T-cell (primary cell): ENCODE results near the gene AHSG. TPM values are rescaled to one million over a fixed set of nuclear protein-coding genes. Genes with fewer than 3 reads are reported as not detected.

Experiments used
- ATAC-seq, 4 experiments: fragments of 200-7000 bp in 3 of 4; fragments of 150-1000 bp in 1 of 4; cut with Tn5 transposase; replicated peaks in 1 of 4; 1 replicate in 3 of 4; 2 replicates in 1 of 4; pipeline ENCODE4 v1.10.0; 2021; ENCODE audit warnings: moderate library complexity in 3 of 4, mild to moderate bottlenecking in 2 of 4, moderate number of reproducible peaks in 1 of 4
- CTCF ChIA-PET, 2 donors: fragments of 300-600 bp; sonication (Branson Sonifier 250); formaldehyde crosslinking; loops; one replicate each; lab custom pipeline; 2022; ENCODE audit warnings: antibody characterized with exemption in 2 of 2; lab: Charles Lee
- POLR2A ChIA-PET, 2 donors: fragments of 300-600 bp; sonication (Branson Sonifier 250); formaldehyde crosslinking; loops; one replicate each; lab custom pipeline; 2022; ENCODE audit warnings: antibody characterized with exemption in 2 of 2; lab: Charles Lee
- DNase-seq, 35 experiments: peaks; one replicate each; pipeline versions ENCODE4 v3.0.0 to v3.0.0-alpha.2; 2013 to 2023
- H3K27ac ChIP-seq: one replicate; pipeline ENCODE4 v1.5.1; 2013; ENCODE audit warnings: low read length
- H3K27me3 ChIP-seq, 2 experiments: replicated peaks in 1 of 2; 1 replicate in 1 of 2; 2 replicates in 1 of 2; pipeline versions ENCODE4 v1.6.1 to v1.7.0; 2013; ENCODE audit warnings: low read length in 1 of 2, mixed read lengths in 1 of 2; ENCODE audit not compliant: control insufficient read depth in 2 of 2, insufficient read depth in 2 of 2; ENCODE audit errors: extremely low read depth in 1 of 2
- H3K36me3 ChIP-seq, 2 donors: 1 replicate in 1 of 2; 2 replicates in 1 of 2; pipeline versions ENCODE4 v1.6.1 to v1.7.0; 2013; ENCODE audit warnings: low read length in 1 of 2; ENCODE audit not compliant: control insufficient read depth in 2 of 2, insufficient read depth in 1 of 2; ENCODE audit errors: extremely low read depth in 1 of 2
- H3K4me1 ChIP-seq, 2 experiments: 1 replicate in 1 of 2; 2 replicates in 1 of 2; pipeline versions ENCODE4 v1.6.1 to v1.7.0; 2013; ENCODE audit warnings: low read length in 2 of 2, mixed read lengths in 1 of 2; ENCODE audit not compliant: insufficient read depth in 2 of 2, control insufficient read depth in 1 of 2; ENCODE audit errors: extremely low read depth in 1 of 2
- H3K4me3 ChIP-seq, 2 donors: 1 replicate in 1 of 2; 2 replicates in 1 of 2; pipeline versions ENCODE4 v1.5.1 to v1.7.0; 2013; ENCODE audit warnings: mild to moderate bottlenecking in 2 of 2, low read length in 1 of 2, moderate library complexity in 1 of 2; ENCODE audit not compliant: control insufficient read depth in 1 of 2; ENCODE audit errors: extremely low read depth in 1 of 2
- H3K9me3 ChIP-seq: 2 replicates; pipeline ENCODE4 v1.7.0; 2013
- H3K27ac Mint-ChIP-seq, 2 donors: one replicate each; pipeline ENCODE4 v1.8.0; 2020 to 2021; ENCODE audit warnings: mild to moderate bottlenecking in 2 of 2, mixed read lengths in 2 of 2
- H3K27me3 Mint-ChIP-seq, 2 donors: one replicate each; pipeline ENCODE4 v1.8.0; 2021 to 2022; ENCODE audit warnings: mixed read lengths in 2 of 2
- H3K36me3 Mint-ChIP-seq: one replicate; pipeline ENCODE4 v1.8.0; 2021; ENCODE audit warnings: mixed read lengths
- H3K4me1 Mint-ChIP-seq, 3 donors: one replicate each; pipeline ENCODE4 v1.8.0; 2020 to 2022; ENCODE audit warnings: mixed read lengths in 3 of 3, mild to moderate bottlenecking in 1 of 3
- H3K4me3 Mint-ChIP-seq, 3 donors: one replicate each; pipeline ENCODE4 v1.8.0; 2020 to 2022; ENCODE audit warnings: mild to moderate bottlenecking in 3 of 3, mixed read lengths in 3 of 3, moderate library complexity in 3 of 3
- H3K9me3 Mint-ChIP-seq, 3 donors: one replicate each; pipeline ENCODE4 v1.8.0; 2020 to 2022; ENCODE audit warnings: mixed read lengths in 3 of 3
- WGBS: methylation state at CpG from one replicate; pipeline ENCODE4 v1.1.5; 2013; ENCODE audit warnings: missing lambda C conversion rate; ENCODE audit not compliant: insufficient coverage; 5-methylcytosine and 5-hydroxymethylcytosine counted together
- total RNA-seq, 35 experiments: library from RNA in 6 of 35; stranded (reverse) in 6 of 35; fragments of 120-200 nt in 1 of 35; gene quantifications; one replicate each; pipeline versions ENCODE4 v1.2.1 to v1.2.4 and lab custom pipeline; 2013 to 2026

AHSG gene
- total RNA-seq, 5 donors from 2014 or later (not counting 1 experiment from before 2014, with no cell fraction given), result 1.8 to 1.9 (median 1.9) TPM; not detected in 2

GRCh38 chr3:186663361-186664118 is 50.7 kb downstream of the AHSG start:
- Histone ChIP-seq H3K27me3 (peaks cover 0 to 4% of the 10 kb centered on the region in 2 experiments), H3K36me3 (no peaks in the 10 kb centered on the region), H3K4me1 (no peaks in the 10 kb centered on the region), H3K27ac (no peak overlapping the region), H3K9me3 (no peaks in the 10 kb centered on the region), H3K4me3 (no peak overlapping the region)
- ChIA-PET CTCF (interaction anchor here in 1 of 2 donors (1.1 kb wide), 1 partner anchor 48 kb away, joined by 4 read pairs; no protein-coding TSS in a partner anchor), POLR2A (no interaction called here)
- H3K4me1 Mint-ChIP-seq, result no peaks in the 10 kb centered on the region
- ATAC-seq (no peak), DNase-seq (no peak)
- H3K36me3 Mint-ChIP-seq, result no peaks in the 10 kb centered on the region
- peaks cover 17 to 30% of the 10 kb centered on the region in 2 donors for H3K27me3 Mint-ChIP-seq
- 63% methylated on average over 7 of the region's 7 CpGs for WGBS
- no peak overlapping the region for H3K27ac Mint-ChIP-seq
- H3K9me3 Mint-ChIP-seq, result no peaks in the 10 kb centered on the region
- no peak overlapping the region for H3K4me3 Mint-ChIP-seq

- H3K36me3 ChIP-seq, result no peaks in the 10 kb centered on the region
- Mint-ChIP-seq H3K9me3 (no peaks in the 10 kb centered on the region), H3K4me1 (no peaks in the 10 kb centered on the region), H3K4me3 (no peak overlapping the region), H3K36me3 (no peaks in the 10 kb centered on the region), H3K27ac (no peak overlapping the region), H3K27me3 (peaks cover 17 to 24% of the 10 kb centered on the region in 2 donors)
- no peak for ATAC-seq
- no peak for DNase-seq
- H3K27ac ChIP-seq, result no peak overlapping the region
- ChIA-PET CTCF (interaction anchor here in 1 of 2 donors (1.1 kb wide), 1 partner anchor 49 kb away, joined by 4 read pairs; no protein-coding TSS in a partner anchor), POLR2A (no interaction called here)
- no peak overlapping the region for H3K4me3 ChIP-seq
- H3K4me1 ChIP-seq, result no peaks in the 10 kb centered on the region
- H3K9me3 ChIP-seq, result no peaks in the 10 kb centered on the region
- peaks cover 0 to 4% of the 10 kb centered on the region in 2 experiments for H3K27me3 ChIP-seq
Observed at GRCh38 chr3:186664119-186664495, 51.2 kb downstream of the AHSG start.

- ChIA-PET CTCF (interaction anchor here in 1 of 2 donors (1.1 kb wide), 1 partner anchor 49 kb away, joined by 4 read pairs; no protein-coding TSS in a partner anchor), POLR2A (no interaction called here)
- no peaks in the 10 kb centered on the region for H3K4me1 ChIP-seq
- no peak overlapping the region for H3K4me3 ChIP-seq
- H3K27ac ChIP-seq, result no peak overlapping the region
- H3K9me3 ChIP-seq, result no peaks in the 10 kb centered on the region
- Mint-ChIP-seq H3K27me3 (peaks cover 13 to 20% of the 10 kb centered on the region in 2 donors), H3K4me3 (no peak overlapping the region), H3K27ac (no peak overlapping the region), H3K36me3 (no peaks in the 10 kb centered on the region), H3K9me3 (no peaks in the 10 kb centered on the region), H3K4me1 (peaks cover 0 to 3% (median under 1%) of the 10 kb centered on the region in 3 donors)
- peaks cover 0 to 4% of the 10 kb centered on the region in 2 experiments for H3K27me3 ChIP-seq
- no peak for ATAC-seq
- H3K36me3 ChIP-seq, result no peaks in the 10 kb centered on the region
- WGBS, result no CpG with 5 or more reads among the region's 4 CpGs
- DNase-seq, result no peak
Observed at GRCh38 chr3:186664506-186664905, 51.6 kb downstream of the AHSG start.

GRCh38 chr3:186665625-186666188 is 52.8 kb downstream of the AHSG start, which contains the start of gene HRG:
Gene HRG (plus strand): TSS chr3:186666014. CDS start chr3:186666032, 18 bp downstream.
- Histone ChIP-seq H3K4me3 (no peak within 1 kb of the TSS), H3K4me1 (no peaks in the 10 kb centered on the region), H3K36me3 (no peaks in the 10 kb centered on the region), H3K27me3 (peaks cover 0 to 4% of the 10 kb centered on the region in 2 experiments), H3K27ac (no peak within 1 kb of the TSS), H3K9me3 (no peaks in the 10 kb centered on the region)
- WGBS, result 87% methylated on average over 7 of the region's 8 CpGs
- H3K9me3 Mint-ChIP-seq, result no peaks in the 10 kb centered on the region
- ChIA-PET CTCF (no interaction called here), POLR2A (no interaction called here)
- no peak within 1 kb of the TSS for H3K4me3 Mint-ChIP-seq
- H3K27me3 Mint-ChIP-seq, result peaks cover 11 to 20% of the 10 kb centered on the region in 2 donors
- H3K27ac Mint-ChIP-seq, result no peak within 1 kb of the TSS
- H3K36me3 Mint-ChIP-seq, result no peaks in the 10 kb centered on the region
- peaks cover 0 to 7% (median 4%) of the 10 kb centered on the region in 3 donors for H3K4me1 Mint-ChIP-seq
- no peak for DNase-seq
- no peak for ATAC-seq

DNA sequence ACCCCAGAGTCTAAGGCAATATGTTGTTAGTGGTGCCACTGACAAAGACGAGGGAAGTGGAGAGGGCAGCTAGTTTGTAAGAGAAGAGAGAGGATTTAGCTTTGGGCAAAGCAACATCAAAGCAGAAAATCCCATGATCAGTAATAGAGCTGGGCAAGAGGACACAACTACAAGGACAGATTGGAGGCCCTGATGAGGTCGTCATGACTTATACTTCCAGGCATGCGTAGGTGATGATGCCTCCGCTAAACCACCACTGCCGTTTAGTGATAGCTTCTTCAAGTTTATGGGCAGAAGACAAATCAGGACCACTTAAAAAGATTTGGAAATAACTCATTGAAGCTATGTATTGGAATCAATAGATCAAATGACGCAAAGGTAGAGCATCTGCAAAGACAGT is 55.6 kb downstream of the AHSG start:
- Mint-ChIP-seq H3K36me3 (no peaks in the 10 kb centered on the region), H3K27ac (no peak overlapping the region), H3K27me3 (peaks cover 16 to 30% of the 10 kb centered on the region in 2 donors), H3K4me3 (no peak overlapping the region), H3K4me1 (peaks cover 0 to 7% (median 4%) of the 10 kb centered on the region in 3 donors), H3K9me3 (no peaks in the 10 kb centered on the region)
- H3K4me3 ChIP-seq, result no peak overlapping the region
- POLR2A ChIA-PET, result interaction anchor here in 1 of 2 donors (0.5 to 0.6 kb wide), 2 partner anchors 11 to 35 kb away, joined by 3 read pairs; no protein-coding TSS in a partner anchor
- ATAC-seq, result no peak
- CTCF ChIA-PET, result interaction anchor here in 1 of 2 donors (0.6 kb wide), 1 partner anchor 497 kb away, joined by 4 read pairs; no protein-coding TSS in a partner anchor
- H3K27me3 ChIP-seq, result peaks cover 0 to 4% of the 10 kb centered on the region in 2 experiments
- no peaks in the 10 kb centered on the region for H3K9me3 ChIP-seq
- H3K27ac ChIP-seq, result no peak overlapping the region
- WGBS, result 84% methylated on average over 3 of the region's 6 CpGs
- no peaks in the 10 kb centered on the region for H3K4me1 ChIP-seq
- DNase-seq, result no peak
- H3K36me3 ChIP-seq, result no peaks in the 10 kb centered on the region

DNA sequence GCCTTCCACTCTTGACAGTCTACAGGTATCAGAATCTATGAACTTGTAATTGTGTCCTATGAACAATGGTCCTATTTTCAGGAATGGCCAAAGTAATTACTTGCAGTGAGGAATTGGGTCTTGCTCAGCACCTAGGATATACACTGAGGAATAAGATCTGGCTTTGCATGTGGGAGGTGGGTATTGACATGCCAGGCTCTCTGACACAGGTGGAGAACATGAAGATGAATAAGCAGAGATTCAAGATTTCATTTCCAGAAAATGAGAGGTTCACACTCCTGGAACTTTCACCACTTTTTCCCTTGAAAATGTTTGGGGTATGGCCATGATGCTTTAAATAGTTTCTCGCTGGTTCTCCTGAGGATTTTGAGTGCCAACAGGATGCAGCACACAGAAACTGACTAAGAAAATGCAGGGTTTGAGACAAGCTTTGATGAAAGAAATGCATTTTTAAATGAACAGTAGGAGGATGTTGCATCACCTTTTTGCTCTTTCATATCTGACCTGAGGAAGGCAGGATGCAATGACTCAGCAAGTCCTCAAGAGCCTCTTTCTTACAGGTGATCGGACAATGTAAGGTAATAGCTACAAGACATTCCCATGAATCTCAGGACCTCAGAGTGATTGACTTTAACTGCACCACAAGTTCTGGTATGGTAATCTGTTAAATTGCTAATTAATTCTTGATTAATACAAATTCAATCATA is 56.7 kb downstream of the AHSG start:
- Mint-ChIP-seq H3K36me3 (no peaks in the 10 kb centered on the region), H3K27ac (no peak overlapping the region), H3K9me3 (no peaks in the 10 kb centered on the region), H3K27me3 (peaks cover 23 to 32% of the 10 kb centered on the region in 2 donors), H3K4me3 (no peak overlapping the region), H3K4me1 (peaks cover 0 to 7% (median 4%) of the 10 kb centered on the region in 3 donors)
- Histone ChIP-seq H3K9me3 (no peaks in the 10 kb centered on the region), H3K4me3 (no peak overlapping the region), H3K36me3 (no peaks in the 10 kb centered on the region), H3K4me1 (no peaks in the 10 kb centered on the region), H3K27ac (no peak overlapping the region), H3K27me3 (peaks cover 0 to 6% of the 10 kb centered on the region in 2 experiments)
- DNase-seq (no peak), ATAC-seq (no peak)
- WGBS, result no CpG with 5 or more reads among the region's 2 CpGs
- POLR2A ChIA-PET, result no interaction called here
- CTCF ChIA-PET, result no interaction called here
